OCI-LY3 (cell line): ENCODE measurements around the gene CTDSPL.

ENCODE experiments used
- H2AFZ ChIP-seq: fragments of 200-600, 300-600 bp; shearing (Covaris generic); 2 replicates; pipeline ENCODE4 v1.6.0; 2014; ENCODE audit warnings: antibody characterized with exemption, low read depth, low read length
- H3K27ac ChIP-seq: fragments of 200-600, 300-600 bp; sonication (generic); 2 replicates; pipeline ENCODE4 v1.5.1; 2014; ENCODE audit warnings: mild to moderate bottlenecking, low read length, moderate library complexity, mixed read lengths
- H3K27me3 ChIP-seq: fragments of 200-600, 300-600 bp; sonication (generic); 2 replicates; pipeline ENCODE4 v1.6.1; 2014; ENCODE audit warnings: low read depth, low read length, mixed read lengths
- H3K36me3 ChIP-seq: fragments of 200-600, 300-600 bp; sonication (generic); replicated peaks from 2 replicates; pipeline ENCODE3; 2014; ENCODE audit warnings: low read depth, low read length, mixed read lengths
- H3K4me1 ChIP-seq: fragments of 300-600, 200-600 bp; sonication (generic); 2 replicates; pipeline ENCODE4 v1.6.1; 2014; ENCODE audit warnings: low read length, mixed read lengths
- H3K4me2 ChIP-seq: fragments of 200-600, 300-600 bp; sonication (generic); 2 replicates; pipeline ENCODE4 v1.6.1; 2014; ENCODE audit warnings: low read length, mixed read lengths
- H3K4me3 ChIP-seq: fragments of 300-600, 200-600 bp; sonication (generic); 2 replicates; pipeline ENCODE4 v1.5.1; 2014; ENCODE audit warnings: antibody characterized with exemption, mild to moderate bottlenecking, low read length, moderate library complexity
- H3K79me2 ChIP-seq: fragments of 300-600, 200-600 bp; shearing (Covaris generic); 2 replicates; pipeline ENCODE4 v1.6.1; 2014; ENCODE audit warnings: mild to moderate bottlenecking, low read length, mixed read lengths
- H3K9ac ChIP-seq: fragments of 300-600, 200-600 bp; shearing (Covaris generic); 2 replicates; pipeline ENCODE4 v1.6.0; 2014; ENCODE audit warnings: mild to moderate bottlenecking, low read length, moderate library complexity
- H3K9me3 ChIP-seq: fragments of 200-600, 300-600 bp; shearing (Covaris generic); 2 replicates; pipeline ENCODE4 v1.6.1; 2014; ENCODE audit warnings: low read length, mixed read lengths; ENCODE audit not compliant: insufficient read depth
- H4K20me1 ChIP-seq: fragments of 200-600, 300-600 bp; sonication (generic); 2 replicates; pipeline ENCODE4 v1.6.1; 2016; ENCODE audit warnings: low read length, mixed read lengths; ENCODE audit not compliant: insufficient read depth
- CTCF ChIP-seq: fragments of 200-600, 300-600 bp; sonication (generic); IDR thresholded peaks from 2 replicates; pipeline ENCODE4 v1.5.1; 2014; ENCODE audit warnings: antibody characterized with exemption, low read length, low read depth
- EZH2phosphoT487 ChIP-seq: fragments of 200-600 bp; shearing (Covaris generic); IDR thresholded peaks from 2 replicates; pipeline ENCODE4 v1.6.1; 2018; ENCODE audit warnings: antibody characterized with exemption, mixed run types, low read depth

Gene CTDSPL

DNA sequence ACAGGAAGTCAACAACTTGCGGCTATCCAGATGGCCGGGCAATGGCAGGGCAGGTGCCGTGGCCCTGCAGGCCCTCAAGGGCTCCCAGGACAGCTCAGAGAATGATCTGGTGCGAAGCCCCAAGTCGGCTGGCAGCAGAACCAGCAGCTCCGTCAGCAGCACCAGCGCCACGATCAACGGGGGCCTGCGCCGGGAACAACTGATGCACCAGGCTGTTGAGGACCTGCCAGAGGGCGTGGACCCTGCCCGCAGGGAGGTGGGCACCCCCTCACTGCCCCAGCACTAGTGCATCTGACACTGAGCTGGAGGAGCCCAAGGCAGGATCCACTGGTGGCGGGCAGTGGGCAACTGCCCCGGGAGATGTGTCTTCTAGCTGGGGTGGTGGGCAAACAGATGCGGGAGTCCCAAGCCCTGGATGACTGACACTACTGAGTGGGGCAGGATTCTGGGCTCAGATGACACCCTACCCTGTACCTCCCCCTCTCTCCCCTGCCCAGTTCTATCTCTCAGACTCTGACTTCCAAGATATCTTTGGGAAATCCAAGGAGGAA is 144.8 kb downstream of the CTDSPL start:
- H3K79me2 ChIP-seq = no peaks in the 10 kb centered on the region
- H3K27ac ChIP-seq = no peak overlapping the region

GRCh38 chr3:38007754-38008090 is 146.0 kb downstream of the CTDSPL start:
- Histone ChIP-seq H3K27ac (no peak overlapping the region), H3K9ac (no peak overlapping the region), H3K36me3 (no peaks in the 10 kb centered on the region), H3K79me2 (no peaks in the 10 kb centered on the region), H3K9me3 (no peaks in the 10 kb centered on the region), H4K20me1 (no peaks in the 10 kb centered on the region), H3K27me3 (no peaks in the 10 kb centered on the region), H3K4me2 (no peak overlapping the region), H3K4me1 (peaks cover 7% of the 10 kb centered on the region), H2AFZ (no peak overlapping the region), H3K4me3 (no peak overlapping the region)
- TF ChIP-seq EZH2phosphoT487 (no peak), CTCF (no peak)

More for the DNA sequence above, 144.8 kb downstream of the CTDSPL start:
- Histone ChIP-seq H3K4me1 (peaks cover 7% of the 10 kb centered on the region), H4K20me1 (no peaks in the 10 kb centered on the region), H3K4me2 (no peak overlapping the region), H3K9ac (no peak overlapping the region), H2AFZ (no peak overlapping the region), H3K36me3 (peaks cover 5% of the 10 kb centered on the region), H3K9me3 (no peaks in the 10 kb centered on the region), H3K27me3 (no peaks in the 10 kb centered on the region), H3K4me3 (no peak overlapping the region)
- TF ChIP-seq EZH2phosphoT487 (no peak), CTCF (no peak)

DNA sequence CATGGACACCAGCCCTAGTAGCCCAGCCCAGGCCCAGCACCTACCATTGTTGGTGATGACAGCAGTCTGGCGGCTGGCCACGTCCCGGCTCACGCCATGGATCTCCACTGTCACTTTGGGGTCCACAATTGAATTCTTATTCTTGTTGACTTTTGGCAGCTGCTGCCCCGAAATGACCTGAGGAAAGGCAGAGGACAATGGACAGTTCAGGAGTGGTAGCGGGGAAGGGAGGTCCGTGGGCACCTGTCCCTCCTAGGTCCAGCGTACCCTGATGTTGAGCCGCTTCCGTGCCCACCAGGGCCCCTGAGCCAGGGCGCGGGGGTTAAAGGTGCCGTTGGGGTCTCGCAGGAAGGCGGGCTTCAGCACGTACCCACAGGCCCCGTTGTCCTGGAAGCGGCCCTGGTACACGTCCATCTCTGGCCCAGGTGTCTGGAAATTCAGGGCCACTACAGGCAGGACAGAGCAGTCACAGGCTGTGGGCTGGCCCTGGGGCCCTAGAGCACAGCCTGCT is 146.6 kb downstream of the CTDSPL start:
- Histone ChIP-seq H3K27ac (no peak overlapping the region), H3K9me3 (no peaks in the 10 kb centered on the region), H3K79me2 (no peaks in the 10 kb centered on the region), H4K20me1 (no peaks in the 10 kb centered on the region), H3K4me1 (peaks cover 7% of the 10 kb centered on the region), H3K4me2 (no peak overlapping the region), H3K27me3 (no peaks in the 10 kb centered on the region), H3K36me3 (no peaks in the 10 kb centered on the region), H2AFZ (no peak overlapping the region), H3K9ac (no peak overlapping the region), H3K4me3 (no peak overlapping the region)
- TF ChIP-seq CTCF = no peak
- no peak for TF ChIP-seq EZH2phosphoT487

DNA sequence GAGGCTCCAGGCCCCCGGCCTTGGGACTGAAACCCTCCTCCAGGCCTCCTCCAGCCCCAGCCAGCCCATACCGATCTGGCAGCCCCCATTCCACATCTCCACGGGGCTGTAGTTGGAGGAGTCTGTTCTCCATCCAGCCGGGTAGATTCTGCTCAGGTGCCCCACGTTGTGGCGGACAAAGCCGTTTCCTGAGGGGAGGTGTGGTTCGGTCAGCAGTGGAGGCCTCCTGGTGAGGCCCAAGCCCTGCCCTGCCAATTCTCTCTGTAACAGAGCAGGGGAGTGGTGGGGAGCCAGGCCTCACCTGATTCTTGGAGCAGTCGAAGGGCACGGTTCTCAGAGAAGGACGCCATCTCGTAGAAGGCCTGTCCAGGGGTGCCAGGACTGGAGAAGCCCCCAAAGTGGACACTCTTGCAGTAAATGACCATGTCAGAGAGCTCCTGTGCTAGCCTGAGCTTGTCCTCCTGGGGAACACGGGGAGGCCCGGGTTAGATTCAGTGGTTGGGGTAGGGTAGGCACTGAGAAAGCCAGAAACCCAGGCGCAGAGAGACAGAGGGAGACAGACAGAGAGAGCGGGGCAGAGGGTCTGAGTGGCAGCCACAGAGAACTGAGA is 147.4 kb downstream of the CTDSPL start:
- H2AFZ ChIP-seq = no peak overlapping the region
- H3K79me2 ChIP-seq = no peaks in the 10 kb centered on the region
- no peak overlapping the region for H3K4me2 ChIP-seq
- no peak overlapping the region for H3K27ac ChIP-seq
- H3K27me3 ChIP-seq = no peaks in the 10 kb centered on the region
- H3K9me3 ChIP-seq = no peaks in the 10 kb centered on the region
- no peak overlapping the region for H3K4me3 ChIP-seq
- no peak for TF ChIP-seq CTCF
- no peak for TF ChIP-seq EZH2phosphoT487
- no peak overlapping the region for H3K9ac ChIP-seq
- H4K20me1 ChIP-seq = no peaks in the 10 kb centered on the region
- H3K36me3 ChIP-seq = no peaks in the 10 kb centered on the region
- peaks cover 7% of the 10 kb centered on the region for H3K4me1 ChIP-seq
